H9 (cell line): ENCODE data around the gene PLSCR4. TPM values are rescaled to one million over a fixed set of nuclear protein-coding genes. Genes with fewer than 3 reads are reported as not detected.

Experiments
- DNase-seq: peaks from one replicate; pipeline ENCODE4 v3.0.0-alpha.2; 2017
- H2AFZ ChIP-seq: one replicate; pipeline ENCODE4 v1.6.1; 2013; ENCODE audit warnings: mild to moderate bottlenecking, low read length, control low read depth, moderate library complexity
- H2AK5ac ChIP-seq: 2 replicates; pipeline ENCODE4 v1.6.1; 2013; ENCODE audit warnings: low read length, control low read depth, mixed read lengths; ENCODE audit not compliant: insufficient read length
- H2BK120ac ChIP-seq: one replicate; pipeline ENCODE4 v1.6.1; 2013; ENCODE audit warnings: low read depth, mild to moderate bottlenecking, low read length, control low read depth, inconsistent platforms; ENCODE audit not compliant: poor library complexity, severe bottlenecking
- H2BK12ac ChIP-seq: 2 replicates; pipeline ENCODE4 v1.6.1; 2013; ENCODE audit warnings: low read length, control low read depth, mixed read lengths, low read depth; ENCODE audit not compliant: insufficient read length
- H2BK15ac ChIP-seq: 2 replicates; pipeline ENCODE4 v1.6.1; 2013; ENCODE audit warnings: low read depth, low read length, control low read depth
- H2BK20ac ChIP-seq: one replicate; pipeline ENCODE4 v1.6.1; 2013; ENCODE audit warnings: low read depth, mild to moderate bottlenecking, low read length, control low read depth, inconsistent platforms; ENCODE audit not compliant: poor library complexity, severe bottlenecking
- H2BK5ac ChIP-seq: 2 replicates; pipeline ENCODE4 v1.6.1; 2013; ENCODE audit warnings: low read length, control low read depth, mixed read lengths; ENCODE audit not compliant: insufficient read length
- H3K14ac ChIP-seq: 2 replicates; pipeline ENCODE4 v1.6.1; 2013; ENCODE audit warnings: low read length, control low read depth; ENCODE audit not compliant: insufficient read depth
- H3K18ac ChIP-seq: 2 replicates; pipeline ENCODE4 v1.6.1; 2013; ENCODE audit warnings: low read depth, mild to moderate bottlenecking, mixed read lengths, low read length, control low read depth; ENCODE audit not compliant: insufficient read length
- H3K23ac ChIP-seq: 2 replicates; pipeline ENCODE4 v1.6.1; 2013; ENCODE audit warnings: low read length, control low read depth, mixed read lengths, low read depth; ENCODE audit not compliant: insufficient read length
- H3K23me2 ChIP-seq: 2 replicates; pipeline ENCODE4 v1.6.1; 2013; ENCODE audit warnings: low read depth, mild to moderate bottlenecking, mixed read lengths, low read length, control low read depth; ENCODE audit not compliant: insufficient read length, poor library complexity, severe bottlenecking
- H3K27ac ChIP-seq: 2 replicates; pipeline ENCODE4 v1.5.1; 2013; ENCODE audit warnings: low read length, control low read depth, mixed read lengths, low read depth; ENCODE audit not compliant: insufficient read length
- H3K27me3 ChIP-seq: 2 replicates; pipeline ENCODE4 v1.6.1; 2013; ENCODE audit warnings: low read length, control low read depth, inconsistent platforms; ENCODE audit not compliant: insufficient read depth
- H3K4ac ChIP-seq: 2 replicates; pipeline ENCODE4 v1.6.1; 2013; ENCODE audit warnings: low read depth, mild to moderate bottlenecking, control low read depth, inconsistent platforms, low read length, moderate library complexity
- H3K4me1 ChIP-seq: 2 replicates; pipeline ENCODE4 v1.6.1; 2013; ENCODE audit warnings: low read length, control low read depth, inconsistent platforms; ENCODE audit not compliant: insufficient read depth
- H3K4me2 ChIP-seq: 2 replicates; pipeline ENCODE4 v1.6.1; 2013; ENCODE audit warnings: low read length, control low read depth, mixed read lengths; ENCODE audit not compliant: insufficient read length, insufficient read depth
- H3K56ac ChIP-seq: 2 replicates; pipeline ENCODE4 v1.6.1; 2013; ENCODE audit warnings: low read depth, mild to moderate bottlenecking, mixed read lengths, low read length, control low read depth; ENCODE audit not compliant: insufficient read length
- H3K79me1 ChIP-seq: 2 replicates; pipeline ENCODE4 v1.6.1; 2013; ENCODE audit warnings: low read depth, mild to moderate bottlenecking, moderate library complexity, low read length, control low read depth, inconsistent platforms; ENCODE audit not compliant: insufficient read depth, poor library complexity, severe bottlenecking
- H3K79me2 ChIP-seq: 2 replicates; pipeline ENCODE4 v1.6.1; 2013; ENCODE audit warnings: low read length, control low read depth, inconsistent platforms; ENCODE audit not compliant: insufficient read depth
- H3K9ac ChIP-seq: 2 replicates; pipeline ENCODE4 v1.6.1; 2013; ENCODE audit warnings: low read length, control low read depth, mixed read lengths; ENCODE audit not compliant: insufficient read length; ENCODE audit errors: extremely low read depth
- H3K9me3 ChIP-seq: one replicate; pipeline ENCODE4 v1.6.1; 2013; ENCODE audit warnings: low read depth, low read length, inconsistent platforms; ENCODE audit not compliant: control insufficient read depth
- H3T11ph ChIP-seq: one replicate; pipeline ENCODE4 v1.6.1; 2013; ENCODE audit warnings: mild to moderate bottlenecking, low read length, control low read depth, inconsistent platforms
- H4K20me1 ChIP-seq: one replicate; pipeline ENCODE4 v1.6.1; 2013; ENCODE audit not compliant: control insufficient read depth, insufficient read length, insufficient read depth
- H4K5ac ChIP-seq: 2 replicates; pipeline ENCODE4 v1.6.1; 2013; ENCODE audit warnings: low read depth, mild to moderate bottlenecking, mixed read lengths, low read length, control low read depth; ENCODE audit not compliant: insufficient read length
- H4K8ac ChIP-seq: replicated peaks from 2 replicates; pipeline ENCODE4 v1.6.1; 2013; ENCODE audit warnings: low read length, control low read depth, mixed read lengths, low read depth; ENCODE audit not compliant: insufficient read length
- H4K91ac ChIP-seq: 2 replicates; pipeline ENCODE4 v1.6.1; 2013; ENCODE audit warnings: low read depth, mild to moderate bottlenecking, moderate library complexity, mixed read lengths, low read length, control low read depth; ENCODE audit not compliant: insufficient read length
- H3K27ac Mint-ChIP-seq, 3 experiments: 2 replicates in 2 of 3; 3 replicates in 1 of 3; pipeline ENCODE4 v1.8.0; 2020 to 2021; ENCODE audit warnings: mixed read lengths in 3 of 3, mild to moderate bottlenecking in 1 of 3, moderate library complexity in 1 of 3
- H3K27me3 Mint-ChIP-seq: 2 replicates; pipeline ENCODE4 v1.8.0; 2021; ENCODE audit warnings: low read depth, mild to moderate bottlenecking, moderate library complexity, mixed read lengths
- H3K36me3 Mint-ChIP-seq, 3 experiments: 2 replicates in 2 of 3; 3 replicates in 1 of 3; pipeline ENCODE4 v1.8.0; 2020 to 2021; ENCODE audit warnings: low read depth in 3 of 3, mixed read lengths in 3 of 3; ENCODE audit not compliant: insufficient read depth in 1 of 3
- H3K4me1 Mint-ChIP-seq, 2 experiments: 2 replicates each; pipeline ENCODE4 v1.8.0; 2020; ENCODE audit warnings: mixed read lengths in 2 of 2
- H3K4me3 Mint-ChIP-seq, 2 experiments: 2 replicates in 1 of 2; 3 replicates in 1 of 2; pipeline ENCODE4 v1.8.0; 2020 to 2021; ENCODE audit warnings: mild to moderate bottlenecking in 2 of 2, mixed read lengths in 2 of 2, moderate library complexity in 1 of 2
- H3K9me3 Mint-ChIP-seq, 2 experiments: 2 replicates in 1 of 2; 3 replicates in 1 of 2; pipeline ENCODE4 v1.8.0; 2020; ENCODE audit warnings: mild to moderate bottlenecking in 2 of 2, mixed read lengths in 2 of 2, moderate library complexity in 1 of 2
- CTCF ChIP-seq: fragments of 200-600 bp; sonication (generic); conservative IDR thresholded peaks from 3 replicates; pipeline ENCODE4 v1.8.0; 2021; ENCODE audit warnings: antibody characterized with exemption, mild to moderate bottlenecking
- WGBS: extraction: QIAGEN DNeasy Blood & Tissue Kit; methylation state at CpG from one replicate; pipeline ENCODE4 v1.1.7; 2013; ENCODE audit warnings: missing lambda C conversion rate, low lambda C conversion rate, mixed read lengths; ENCODE audit not compliant: insufficient read length; ENCODE audit errors: extremely low coverage; 5-methylcytosine and 5-hydroxymethylcytosine counted together
- total RNA-seq: library from RNA; stranded (reverse); gene quantifications from 2 replicates; pipeline ENCODE4 v1.2.1, GENCODE V29; 2021

Gene PLSCR4
- total RNA-seq, 1 experiment from 2014 or later = 1.2 TPM

- no peaks in the 10 kb centered on the region for H3K23me2 ChIP-seq
- H3K27ac ChIP-seq = no peak overlapping the region
- no peaks in the 10 kb centered on the region for H4K20me1 ChIP-seq
- no peak overlapping the region for H4K5ac ChIP-seq
- H2BK120ac ChIP-seq = no peak overlapping the region
- Mint-ChIP-seq H3K4me3 (no peak overlapping the region), H3K27me3 (peaks cover 15% of the 10 kb centered on the region), H3K36me3 (no peaks in the 10 kb centered on the region), H3K4me1 (peaks cover 19 to 21% of the 10 kb centered on the region in 2 experiments), H3K27ac (no peak overlapping the region), H3K9me3 (no peaks in the 10 kb centered on the region; a peak in 1 of 5 replicates)
- peaks cover 5% of the 10 kb centered on the region; the same call in 1 of the 2 replicates for H3K4me1 ChIP-seq
- H3K4me2 ChIP-seq = no peak overlapping the region
- H3K4ac ChIP-seq = no peak overlapping the region
- no peak overlapping the region for H4K8ac ChIP-seq
- no peak overlapping the region for H3T11ph ChIP-seq
- no peak for DNase-seq
- no peak overlapping the region for H2BK20ac ChIP-seq
- H3K79me1 ChIP-seq = no peaks in the 10 kb centered on the region
- no peak overlapping the region for H3K56ac ChIP-seq
- no peak overlapping the region for H2AK5ac ChIP-seq
- no peak overlapping the region for H2BK12ac ChIP-seq
- no peak overlapping the region for H2AFZ ChIP-seq
- H3K18ac ChIP-seq = no peak overlapping the region
- no peaks in the 10 kb centered on the region for H3K9me3 ChIP-seq
- no peaks in the 10 kb centered on the region for H3K27me3 ChIP-seq
- no peak overlapping the region for H2BK15ac ChIP-seq
- H2BK5ac ChIP-seq = no peak overlapping the region
- no peak overlapping the region for H3K14ac ChIP-seq
- WGBS = no CpG with 5 or more reads among the region's 4 CpGs
- H3K79me2 ChIP-seq = no peaks in the 10 kb centered on the region
- no peak overlapping the region for H3K23ac ChIP-seq
- H4K91ac ChIP-seq = no peak overlapping the region
- TF ChIP-seq CTCF = no peak
- H3K9ac ChIP-seq = no peak overlapping the region
Observed at GRCh38 chr3:146166415-146166821, 84.5 kb downstream of the PLSCR4 start.
